ENCODE measurements around the gene UVRAG. TPM values are rescaled to one million over a fixed set of nuclear protein-coding genes. Genes with fewer than 3 reads are reported as not detected.

UVRAG gene
- polyA plus RNA-seq, 3 donors from 2014 or later: 7.2 to 19.3 (median 15.7) TPM

DNA sequence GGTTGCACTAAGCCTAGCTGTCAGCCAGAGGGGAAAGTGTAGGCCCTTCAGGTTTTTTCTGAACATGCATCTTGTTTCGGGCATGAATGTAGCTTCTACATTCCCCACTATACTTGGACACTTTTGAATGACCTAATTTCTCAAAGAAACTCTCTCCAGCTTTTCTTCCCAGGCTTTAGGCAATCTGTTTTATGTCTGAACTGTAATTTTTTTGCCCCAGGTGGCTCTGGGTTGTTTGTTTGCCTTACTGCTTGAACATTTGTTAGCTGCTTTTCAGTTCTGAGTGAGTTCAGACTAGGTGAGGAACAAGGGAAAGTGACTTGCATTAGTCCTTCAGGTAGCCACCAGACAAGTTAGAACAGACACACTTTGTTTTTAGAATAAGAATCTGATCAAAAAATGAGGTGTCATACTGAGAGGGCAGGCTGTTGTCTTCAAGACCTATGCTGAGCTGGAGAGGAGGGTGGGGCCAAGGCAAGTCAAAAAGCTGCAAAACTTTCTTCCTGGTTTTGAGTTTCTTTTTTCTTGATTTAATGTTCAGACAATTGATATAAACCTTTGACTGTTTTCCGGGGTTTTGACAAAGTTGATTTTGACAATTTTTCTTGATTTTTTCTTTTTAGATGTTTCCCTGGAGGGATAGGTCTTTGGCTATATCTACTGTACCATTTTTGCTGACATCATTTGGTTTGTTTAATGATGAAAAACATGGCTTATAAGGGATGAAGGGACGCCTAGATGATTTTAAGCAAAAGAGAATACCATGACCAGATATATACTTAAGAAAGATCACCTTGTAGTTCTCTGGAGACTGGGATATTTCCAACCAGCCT is 208.4 kb downstream of the UVRAG start:
- peaks cover 14 to 23% (median 20%) of the 10 kb centered on the region in 3 donors for H3K36me3 Mint-ChIP-seq
- peaks cover 2 to 27% of the 10 kb centered on the region in 2 donors for H3K4me1 Mint-ChIP-seq
- no peak overlapping the region for H3K27ac Mint-ChIP-seq

GRCh38 chr11:76025068-76025467 is 210.1 kb downstream of the UVRAG start:
- peaks cover 2 to 27% of the 10 kb centered on the region in 2 donors for H3K4me1 Mint-ChIP-seq
- no peak overlapping the region for H3K27ac Mint-ChIP-seq
- no peak overlapping the region for H3K4me3 Mint-ChIP-seq
- no peaks in the 10 kb centered on the region for H3K9me3 Mint-ChIP-seq
- H3K27me3 Mint-ChIP-seq (ENCODE audit: low read depth in 3 of 3): no peaks in the 10 kb centered on the region
- no peak for DNase-seq
- peaks cover 10 to 24% (median 10%) of the 10 kb centered on the region in 3 donors for H3K36me3 Mint-ChIP-seq

More for the DNA sequence above, 208.4 kb downstream of the UVRAG start:
- no peaks in the 10 kb centered on the region for H3K27me3 Mint-ChIP-seq (ENCODE audit: low read depth in 3 of 3)
- H3K9me3 Mint-ChIP-seq: peaks cover 0 to 3% (median 0%) of the 10 kb centered on the region in 6 donors
- no peak for DNase-seq
- H3K4me3 Mint-ChIP-seq: no peak overlapping the region

DNA sequence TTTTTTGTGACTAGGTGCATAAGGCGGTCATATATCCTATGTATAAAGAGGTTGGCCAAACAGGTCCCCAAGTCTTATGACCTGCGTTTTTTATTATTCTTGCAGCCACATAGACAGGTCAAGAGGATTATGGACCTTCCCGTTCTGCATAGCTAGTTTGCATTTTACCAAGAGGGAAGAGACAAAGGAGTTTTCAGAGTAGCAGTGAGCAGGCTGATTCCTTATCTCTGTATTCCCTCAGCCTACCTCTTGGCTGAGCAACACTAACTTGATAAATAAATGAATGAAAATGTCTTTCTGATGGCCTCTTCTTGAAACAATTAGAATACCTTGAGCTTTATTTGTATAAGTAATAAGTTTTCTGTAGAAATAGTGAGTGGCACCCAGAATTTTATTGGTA is 210.8 kb downstream of the UVRAG start:
- H3K4me3 Mint-ChIP-seq: no peak overlapping the region
- H3K27me3 Mint-ChIP-seq (ENCODE audit: low read depth in 3 of 3): no peaks in the 10 kb centered on the region
- no peaks in the 10 kb centered on the region for H3K9me3 Mint-ChIP-seq
- H3K4me1 Mint-ChIP-seq: peaks cover 2 to 27% of the 10 kb centered on the region in 2 donors
- peaks cover 10 to 29% (median 14%) of the 10 kb centered on the region in 3 donors for H3K36me3 Mint-ChIP-seq
- no peak overlapping the region for H3K27ac Mint-ChIP-seq
- no peak for DNase-seq

GRCh38 chr11:76026281-76026680 is 211.3 kb downstream of the UVRAG start:
- Mint-ChIP-seq H3K27ac (no peak overlapping the region), H3K4me3 (no peak overlapping the region), H3K27me3 (ENCODE audit: low read depth in 3 of 3) (no peaks in the 10 kb centered on the region), H3K36me3 (peaks cover 6 to 25% (median 17%) of the 10 kb centered on the region in 3 donors), H3K4me1 (peaks cover 2 to 23% of the 10 kb centered on the region in 2 donors), H3K9me3 (no peaks in the 10 kb centered on the region)
- no peak for DNase-seq

DNA sequence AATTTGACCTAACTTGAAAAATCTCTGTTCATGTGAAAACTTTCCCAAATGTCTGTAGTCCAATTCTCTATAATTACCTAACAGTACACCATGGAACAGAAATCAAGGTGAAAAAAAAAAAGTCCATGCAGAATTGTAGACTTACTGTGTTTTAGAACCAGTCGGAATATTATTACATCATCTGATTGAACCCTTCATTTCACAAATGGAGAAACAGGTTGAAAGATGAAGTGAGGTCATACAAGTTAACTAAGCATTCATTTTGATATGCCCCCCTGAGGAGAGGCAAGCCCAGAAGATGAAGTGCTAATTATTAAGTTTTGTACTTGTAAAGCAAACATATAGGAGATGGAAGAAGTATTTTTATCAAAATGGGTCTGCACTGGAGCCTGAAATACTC is 211.9 kb downstream of the UVRAG start:
- no peak overlapping the region for H3K27ac Mint-ChIP-seq
- no peak for DNase-seq
- no peaks in the 10 kb centered on the region for H3K9me3 Mint-ChIP-seq
- no peak overlapping the region for H3K4me3 Mint-ChIP-seq
- H3K36me3 Mint-ChIP-seq: peaks cover 5 to 22% (median 15%) of the 10 kb centered on the region in 3 donors
- peaks cover 2 to 19% of the 10 kb centered on the region in 2 donors for H3K4me1 Mint-ChIP-seq
- H3K27me3 Mint-ChIP-seq (ENCODE audit: low read depth in 3 of 3): no peaks in the 10 kb centered on the region

DNA sequence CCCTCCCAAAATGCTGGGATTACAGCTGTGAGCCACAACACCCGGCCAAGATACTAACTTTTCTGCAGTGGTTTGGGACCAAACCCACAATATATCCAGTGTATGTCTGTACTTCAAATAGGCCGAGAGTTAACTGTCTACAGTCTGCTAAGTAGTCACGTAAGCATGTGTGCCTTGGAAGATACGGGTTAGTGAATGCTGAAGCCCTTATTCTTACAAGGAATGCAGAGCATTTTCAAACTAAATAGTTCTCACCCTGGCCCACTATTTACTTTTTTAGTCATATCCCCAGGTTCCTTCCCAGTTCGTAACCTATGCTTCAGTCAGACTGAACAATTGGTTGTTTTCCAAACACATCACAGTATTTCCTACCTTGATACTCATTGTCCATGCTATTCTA is 215.3 kb downstream of the UVRAG start:
- no peaks in the 10 kb centered on the region for H3K9me3 Mint-ChIP-seq
- no peaks in the 10 kb centered on the region for H3K4me1 Mint-ChIP-seq
- no peaks in the 10 kb centered on the region for H3K27me3 Mint-ChIP-seq (ENCODE audit: low read depth in 3 of 3)
- no peak overlapping the region for H3K27ac Mint-ChIP-seq
- peaks cover 5 to 17% (median 11%) of the 10 kb centered on the region in 3 donors for H3K36me3 Mint-ChIP-seq
- H3K4me3 Mint-ChIP-seq: no peak overlapping the region
- no peak for DNase-seq

DNA sequence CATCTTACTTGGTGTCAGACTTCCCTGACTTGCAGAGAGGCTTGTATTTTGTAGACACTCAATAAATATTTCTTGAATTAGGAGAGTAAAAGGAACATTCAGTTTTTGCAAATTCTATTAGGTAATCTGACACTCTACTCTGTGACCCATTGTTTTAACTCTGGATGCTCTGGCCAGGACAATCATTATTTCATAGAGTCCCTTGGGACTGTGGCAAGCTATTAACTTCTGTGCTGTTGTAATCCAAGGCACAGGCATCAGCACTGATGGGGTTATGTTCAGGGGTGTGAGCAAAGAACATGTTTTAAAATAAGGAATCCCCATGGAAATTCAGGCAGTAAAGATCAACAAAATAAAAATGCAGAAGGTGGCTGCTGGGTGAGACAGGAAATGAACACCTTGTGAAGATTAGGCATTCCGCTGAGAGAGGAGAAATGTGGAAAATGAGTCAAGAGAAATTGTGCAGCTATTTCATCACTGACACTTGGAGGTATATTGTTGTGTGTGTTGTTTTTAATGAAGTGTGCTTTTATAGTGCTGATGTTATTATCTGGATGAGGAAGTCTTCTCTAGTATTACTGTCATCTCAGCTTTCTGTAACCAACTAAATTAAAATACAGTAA is 216.1 kb downstream of the UVRAG start:
- Mint-ChIP-seq H3K36me3 (peaks cover 5 to 17% (median 11%) of the 10 kb centered on the region in 3 donors), H3K27ac (no peak overlapping the region), H3K9me3 (no peaks in the 10 kb centered on the region), H3K4me1 (no peaks in the 10 kb centered on the region), H3K27me3 (ENCODE audit: low read depth in 3 of 3) (no peaks in the 10 kb centered on the region), H3K4me3 (no peak overlapping the region)
- no peak for DNase-seq

- peaks cover 5 to 14% (median 8%) of the 10 kb centered on the region in 3 donors for H3K36me3 Mint-ChIP-seq
- no peaks in the 10 kb centered on the region for H3K9me3 Mint-ChIP-seq
- no peak overlapping the region for H3K4me3 Mint-ChIP-seq
- DNase-seq: no peak
- H3K27ac Mint-ChIP-seq: no peak overlapping the region
- H3K4me1 Mint-ChIP-seq: no peaks in the 10 kb centered on the region
- no peaks in the 10 kb centered on the region for H3K27me3 Mint-ChIP-seq (ENCODE audit: low read depth in 3 of 3)
Observed at GRCh38 chr11:76033699-76034098, 218.7 kb downstream of the UVRAG start.

- Mint-ChIP-seq H3K36me3 (peaks cover 0 to 12% (median 4%) of the 10 kb centered on the region in 3 donors), H3K27ac (no peak overlapping the region), H3K9me3 (no peaks in the 10 kb centered on the region), H3K4me1 (no peaks in the 10 kb centered on the region), H3K4me3 (no peak overlapping the region), H3K27me3 (ENCODE audit: low read depth in 3 of 3) (no peaks in the 10 kb centered on the region)
- DNase-seq: no peak
Observed at GRCh38 chr11:76035020-76035419, 220.0 kb downstream of the UVRAG start.

DNA sequence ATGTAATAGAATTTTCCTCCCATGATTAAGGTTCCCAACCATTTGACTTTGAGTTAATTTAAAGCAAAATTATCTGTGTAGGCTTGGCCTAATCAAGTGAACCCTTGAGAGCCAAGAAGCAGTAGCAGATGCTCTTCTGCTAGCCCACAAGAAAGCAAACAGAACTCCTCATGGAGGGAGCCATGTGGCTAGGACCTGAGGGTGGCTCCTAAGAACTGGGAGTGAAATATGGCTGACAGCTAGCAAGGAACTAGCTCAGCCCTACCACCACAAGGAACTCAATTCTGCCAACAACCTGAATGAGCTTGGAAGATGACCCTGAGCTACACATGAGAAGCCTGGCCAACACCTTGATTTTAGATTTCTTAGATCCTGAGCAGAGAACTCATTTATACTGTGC is 223.6 kb downstream of the UVRAG start:
- Mint-ChIP-seq H3K4me3 (no peak overlapping the region), H3K27ac (peak overlapping the region in 1 of 6 donors; percentile 55), H3K9me3 (no peaks in the 10 kb centered on the region), H3K27me3 (ENCODE audit: low read depth in 3 of 3) (peaks cover 0 to 3% (median 2%) of the 10 kb centered on the region in 3 donors), H3K4me1 (no peaks in the 10 kb centered on the region), H3K36me3 (peaks cover 0 to 7% (median 0%) of the 10 kb centered on the region in 3 donors)
- DNase-seq: no peak

- no peaks in the 10 kb centered on the region for H3K9me3 Mint-ChIP-seq
- H3K27me3 Mint-ChIP-seq (ENCODE audit: low read depth in 3 of 3): peaks cover 0 to 3% (median 2%) of the 10 kb centered on the region in 3 donors
- peaks cover 0 to 7% (median 0%) of the 10 kb centered on the region in 3 donors for H3K36me3 Mint-ChIP-seq
- no peak overlapping the region for H3K4me3 Mint-ChIP-seq
- no peaks in the 10 kb centered on the region for H3K4me1 Mint-ChIP-seq
- peak overlapping the region in 1 of 6 donors; percentile 25 for H3K27ac Mint-ChIP-seq
- DNase-seq: no peak
Observed at GRCh38 chr11:76041208-76041607, 226.2 kb downstream of the UVRAG start.

GRCh38 chr11:76044750-76045320 is 229.8 kb downstream of the UVRAG start:
- H3K27ac Mint-ChIP-seq: no peak overlapping the region
- H3K9me3 Mint-ChIP-seq: no peaks in the 10 kb centered on the region
- H3K4me1 Mint-ChIP-seq: no peaks in the 10 kb centered on the region

GRCh38 chr11:76047231-76047630 is 232.2 kb downstream of the UVRAG start:
- peaks cover 0 to 5% (median 3%) of the 10 kb centered on the region in 3 donors for H3K36me3 Mint-ChIP-seq
- H3K9me3 Mint-ChIP-seq: no peaks in the 10 kb centered on the region
- no peak for DNase-seq
- H3K27me3 Mint-ChIP-seq (ENCODE audit: low read depth in 3 of 3): no peaks in the 10 kb centered on the region
- H3K27ac Mint-ChIP-seq: no peak overlapping the region
- H3K4me3 Mint-ChIP-seq: no peak overlapping the region
- H3K4me1 Mint-ChIP-seq: no peaks in the 10 kb centered on the region

More at GRCh38 chr11:76044750-76045320, 229.8 kb downstream of the UVRAG start:
- no peak for DNase-seq
- H3K27me3 Mint-ChIP-seq (ENCODE audit: low read depth in 3 of 3): peaks cover 0 to 3% (median 2%) of the 10 kb centered on the region in 3 donors
- peaks cover 3 to 5% (median 3%) of the 10 kb centered on the region in 3 donors for H3K36me3 Mint-ChIP-seq
- no peak overlapping the region for H3K4me3 Mint-ChIP-seq

DNA sequence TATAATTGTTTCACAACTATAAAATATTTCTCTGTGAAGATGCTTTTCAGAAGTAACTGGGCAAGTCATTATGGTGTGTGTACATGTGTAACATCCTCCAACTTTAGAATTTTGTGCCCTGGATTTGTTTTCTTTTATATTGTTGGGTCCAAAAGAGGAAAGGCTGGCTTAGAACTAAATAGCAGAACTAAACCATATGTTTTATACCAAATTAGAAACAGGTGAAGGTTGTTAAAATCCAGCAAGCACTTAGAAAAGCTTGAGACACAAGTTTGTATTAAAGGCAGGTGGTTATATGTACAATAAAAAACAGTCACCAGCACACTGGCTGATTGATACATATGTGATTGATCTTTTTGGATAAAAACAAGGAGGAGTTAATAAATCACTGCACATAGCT is 232.8 kb downstream of the UVRAG start:
- Mint-ChIP-seq H3K27ac (no peak overlapping the region), H3K27me3 (ENCODE audit: low read depth in 3 of 3) (no peaks in the 10 kb centered on the region), H3K36me3 (peaks cover 0 to 5% (median 3%) of the 10 kb centered on the region in 3 donors), H3K9me3 (no peaks in the 10 kb centered on the region), H3K4me1 (no peaks in the 10 kb centered on the region), H3K4me3 (no peak overlapping the region)
- DNase-seq: no peak

All from immature natural killer cell (primary cell).